Upper lobe of left lung (tissue), 4 donors: ENCODE data around the gene TMEM129.

Experiments used
- POLR2A ChIP-seq, 4 donors: fragments of 450-650 bp; IDR thresholded peaks; one replicate each; pipeline ENCODE4 v1.5.1; 2016 to 2017; ENCODE audit warnings: antibody characterized with exemption in 4 of 4, mild to moderate bottlenecking in 2 of 4
- POLR2AphosphoS5 ChIP-seq, 2 donors: sonication (generic); formaldehyde crosslinking; IDR thresholded peaks; one replicate each; pipeline ENCODE4 v1.5.1; 2017; ENCODE audit warnings: antibody characterized with exemption in 2 of 2
- TF ChIP-seq, protein P1 (sequence below), 6 experiments: fragments of 450-650 bp in 4 of 6; fragments of 200-600 bp in 2 of 6; sonication (generic) in 2 of 6; IDR thresholded peaks; one replicate each; pipeline ENCODE4 v1.5.1; 2016 to 2019; ENCODE audit warnings: antibody characterized with exemption in 6 of 6

DNA sequence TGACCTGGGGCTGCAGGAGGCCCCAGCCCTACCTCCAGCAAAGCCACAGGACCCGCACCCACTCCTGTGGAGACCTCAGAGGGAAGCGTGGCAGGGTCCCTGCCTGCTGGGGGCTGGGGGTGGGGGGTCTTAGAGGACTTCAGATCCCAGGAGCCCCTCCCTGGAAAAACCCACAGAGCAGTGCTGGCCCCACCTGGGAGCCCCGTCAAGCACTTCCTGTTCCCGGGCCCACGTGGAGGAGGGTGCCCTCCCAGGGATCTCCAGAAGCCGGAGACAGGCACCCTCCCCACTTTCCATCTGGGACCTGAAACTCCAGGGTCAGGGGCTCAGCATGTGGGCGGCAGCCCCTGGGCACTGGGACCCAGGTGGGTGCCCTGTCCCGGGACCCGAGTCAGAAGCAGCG, 32.2 kb upstream of the TMEM129 start:
- TF ChIP-seq, protein P1, sequence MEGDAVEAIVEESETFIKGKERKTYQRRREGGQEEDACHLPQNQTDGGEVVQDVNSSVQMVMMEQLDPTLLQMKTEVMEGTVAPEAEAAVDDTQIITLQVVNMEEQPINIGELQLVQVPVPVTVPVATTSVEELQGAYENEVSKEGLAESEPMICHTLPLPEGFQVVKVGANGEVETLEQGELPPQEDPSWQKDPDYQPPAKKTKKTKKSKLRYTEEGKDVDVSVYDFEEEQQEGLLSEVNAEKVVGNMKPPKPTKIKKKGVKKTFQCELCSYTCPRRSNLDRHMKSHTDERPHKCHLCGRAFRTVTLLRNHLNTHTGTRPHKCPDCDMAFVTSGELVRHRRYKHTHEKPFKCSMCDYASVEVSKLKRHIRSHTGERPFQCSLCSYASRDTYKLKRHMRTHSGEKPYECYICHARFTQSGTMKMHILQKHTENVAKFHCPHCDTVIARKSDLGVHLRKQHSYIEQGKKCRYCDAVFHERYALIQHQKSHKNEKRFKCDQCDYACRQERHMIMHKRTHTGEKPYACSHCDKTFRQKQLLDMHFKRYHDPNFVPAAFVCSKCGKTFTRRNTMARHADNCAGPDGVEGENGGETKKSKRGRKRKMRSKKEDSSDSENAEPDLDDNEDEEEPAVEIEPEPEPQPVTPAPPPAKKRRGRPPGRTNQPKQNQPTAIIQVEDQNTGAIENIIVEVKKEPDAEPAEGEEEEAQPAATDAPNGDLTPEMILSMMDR (IDR thresholded peaks at IDR 0.05): no peak
- no peak for TF ChIP-seq POLR2A (IDR thresholded peaks at IDR 0.05)
- TF ChIP-seq POLR2AphosphoS5 (IDR thresholded peaks at IDR 0.05): no peak
